Testis (tissue), 2 donors: Measurements from ENCODE around the gene PMS2.

Source experiments
- POLR2A ChIP-seq: fragments of 450-650 bp; IDR thresholded peaks from one replicate; pipeline ENCODE4 v1.6.1; 2017; ENCODE audit warnings: antibody characterized with exemption, mild to moderate bottlenecking, moderate library complexity
- TF ChIP-seq, protein P1 (sequence below), 3 experiments: fragments of 450-650 bp in 2 of 3; fragments of 200-600 bp in 1 of 3; sonication (generic) in 1 of 3; IDR thresholded peaks; one replicate each; pipeline ENCODE4 v1.5.1; 2016 to 2019; ENCODE audit warnings: antibody characterized with exemption in 3 of 3, mild to moderate bottlenecking in 2 of 3, moderate library complexity in 1 of 3

GRCh38 chr7:6011541-6011940 lies 2.7 kb upstream of the PMS2 start:
- TF ChIP-seq, protein P1, sequence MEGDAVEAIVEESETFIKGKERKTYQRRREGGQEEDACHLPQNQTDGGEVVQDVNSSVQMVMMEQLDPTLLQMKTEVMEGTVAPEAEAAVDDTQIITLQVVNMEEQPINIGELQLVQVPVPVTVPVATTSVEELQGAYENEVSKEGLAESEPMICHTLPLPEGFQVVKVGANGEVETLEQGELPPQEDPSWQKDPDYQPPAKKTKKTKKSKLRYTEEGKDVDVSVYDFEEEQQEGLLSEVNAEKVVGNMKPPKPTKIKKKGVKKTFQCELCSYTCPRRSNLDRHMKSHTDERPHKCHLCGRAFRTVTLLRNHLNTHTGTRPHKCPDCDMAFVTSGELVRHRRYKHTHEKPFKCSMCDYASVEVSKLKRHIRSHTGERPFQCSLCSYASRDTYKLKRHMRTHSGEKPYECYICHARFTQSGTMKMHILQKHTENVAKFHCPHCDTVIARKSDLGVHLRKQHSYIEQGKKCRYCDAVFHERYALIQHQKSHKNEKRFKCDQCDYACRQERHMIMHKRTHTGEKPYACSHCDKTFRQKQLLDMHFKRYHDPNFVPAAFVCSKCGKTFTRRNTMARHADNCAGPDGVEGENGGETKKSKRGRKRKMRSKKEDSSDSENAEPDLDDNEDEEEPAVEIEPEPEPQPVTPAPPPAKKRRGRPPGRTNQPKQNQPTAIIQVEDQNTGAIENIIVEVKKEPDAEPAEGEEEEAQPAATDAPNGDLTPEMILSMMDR (IDR thresholded peaks at IDR 0.05), result no peak
- no peak for TF ChIP-seq POLR2A
